ENCODE measurements around the gene GMDS.

DNA sequence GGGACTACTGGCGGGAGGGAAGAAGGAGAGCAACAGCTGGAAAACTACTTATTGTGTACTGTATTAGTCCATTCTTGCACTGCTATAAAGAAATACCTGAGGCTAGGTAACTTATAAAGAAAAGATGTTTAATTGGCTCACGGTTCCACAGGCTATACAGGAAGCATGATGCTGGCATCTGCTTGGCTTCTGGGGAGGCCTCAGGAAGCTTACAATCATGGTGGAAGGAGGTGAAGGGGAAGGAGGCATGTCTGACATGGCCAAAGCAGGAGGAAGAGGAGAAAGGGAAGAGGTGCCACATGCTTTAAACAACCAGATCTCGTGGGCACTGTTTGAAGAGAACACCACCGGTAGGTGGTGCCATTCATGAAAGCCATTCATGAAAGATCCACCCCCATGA lies 67.3 kb downstream of the GMDS start:
- TF ChIP-seq POLR2A (IDR thresholded peaks at IDR 0.05; ENCODE audit: low read depth, low read length): no peak
- TF ChIP-seq POLR2AphosphoS5 (IDR thresholded peaks at IDR 0.05; ENCODE audit: low read depth, low read length): no peak

Measured in GM12892 (cell line).